Measurements from ENCODE around the gene GALNT13.

Gene GALNT13

GRCh38 chr2:154336201-154336600, 464.5 kb downstream of the GALNT13 start:
- DNase-seq, result no peak

- DNase-seq, result no peak
Observed at GRCh38 chr2:154338352-154338967, 466.7 kb downstream of the GALNT13 start.

GRCh38 chr2:154343282-154343681, 471.6 kb downstream of the GALNT13 start:
- no peak for DNase-seq

GRCh38 chr2:154350911-154351310, 479.2 kb downstream of the GALNT13 start:
- no peak for DNase-seq

GRCh38 chr2:154361276-154361675, 489.6 kb downstream of the GALNT13 start:
- no peak for DNase-seq

- no peak for DNase-seq
Observed at GRCh38 chr2:154368153-154368552, 496.4 kb downstream of the GALNT13 start.

GRCh38 chr2:154370873-154371272, 499.2 kb downstream of the GALNT13 start:
- DNase-seq, result no peak

GRCh38 chr2:154374416-154374815, 502.7 kb downstream of the GALNT13 start:
- no peak for DNase-seq

- peak; percentile 8 to 40 (median 19) for DNase-seq
Observed at GRCh38 chr2:154375579-154375931, 503.8 kb downstream of the GALNT13 start.

GRCh38 chr2:154381931-154382794, 510.4 kb downstream of the GALNT13 start:
- DNase-seq, result no peak

GRCh38 chr2:154386186-154386585, 514.5 kb downstream of the GALNT13 start:
- DNase-seq, result no peak

- DNase-seq, result no peak
Observed at GRCh38 chr2:154391051-154391450, 519.3 kb downstream of the GALNT13 start.

GRCh38 chr2:154392256-154392655, 520.5 kb downstream of the GALNT13 start:
- DNase-seq, result no peak

- DNase-seq, result no peak
Observed at GRCh38 chr2:154394600-154394999, 522.9 kb downstream of the GALNT13 start.

GRCh38 chr2:154400563-154401290, 529.0 kb downstream of the GALNT13 start:
- no peak for DNase-seq

- DNase-seq, result peak; percentile 7 to 29 (median 25)
Observed at GRCh38 chr2:154402213-154402612, 530.5 kb downstream of the GALNT13 start.

- DNase-seq, result no peak
Observed at GRCh38 chr2:154403242-154403790, 531.6 kb downstream of the GALNT13 start.

- DNase-seq, result no peak
Observed at GRCh38 chr2:154408786-154409185, 537.1 kb downstream of the GALNT13 start.

GRCh38 chr2:154422251-154422650, 550.5 kb downstream of the GALNT13 start:
- no peak for DNase-seq

- DNase-seq, result no peak
Observed at GRCh38 chr2:154425994-154426393, 554.3 kb downstream of the GALNT13 start.

- no peak for DNase-seq
Observed at GRCh38 chr2:154427453-154427852, 555.7 kb downstream of the GALNT13 start.

- no peak for DNase-seq
Observed at GRCh38 chr2:154428022-154428421, 556.3 kb downstream of the GALNT13 start.

- DNase-seq, result no peak
Observed at GRCh38 chr2:154433010-154433409, 561.3 kb downstream of the GALNT13 start.
